B cell (primary cell): Measurements from ENCODE around the gene OR13C8. TPM values are rescaled to one million over a fixed set of nuclear protein-coding genes. Genes with fewer than 3 reads are reported as not detected.
"Not testable (repeated sequence)": the region's sequence is repeated elsewhere in the genome, so short reads cannot be mapped to it uniquely, and the experiment has no call there.

Source experiments
- ATAC-seq: fragments of 200-7000 bp; cut with Tn5 transposase; one replicate; pipeline ENCODE4 v1.10.0; 2021; ENCODE audit warnings: low read depth, mild to moderate bottlenecking, moderate number of reproducible peaks, moderate library complexity
- CTCF ChIA-PET: fragments of 350-600 bp; sonication (Branson Sonifier 250); formaldehyde crosslinking; loops from one replicate; lab custom pipeline; 2021; ENCODE audit warnings: antibody characterized with exemption, inconsistent platforms; lab: Charles Lee
- POLR2A ChIA-PET: fragments of 350-600 bp; sonication (Branson Sonifier 250); formaldehyde crosslinking; loops from one replicate; lab custom pipeline; 2021; ENCODE audit warnings: antibody characterized with exemption; lab: Charles Lee
- DNase-seq: peaks from one replicate; pipeline ENCODE4 v3.0.0; 2013
- H2AFZ ChIP-seq: 2 replicates; pipeline ENCODE4 v1.6.1; 2012; ENCODE audit warnings: mild to moderate bottlenecking, low read depth, low read length; ENCODE audit not compliant: insufficient read depth, poor library complexity, severe bottlenecking
- H3K27ac ChIP-seq, 2 donors: 1 replicate in 1 of 2; 2 replicates in 1 of 2; pipeline ENCODE4 v1.5.1; 2012 to 2013; ENCODE audit warnings: low read length in 2 of 2, mild to moderate bottlenecking in 2 of 2, moderate library complexity in 1 of 2
- H3K27me3 ChIP-seq, 4 experiments: fragments of 200-600 bp in 1 of 4; sonication (generic) in 1 of 4; replicated peaks in 1 of 4; 1 replicate in 2 of 4; 2 replicates in 2 of 4; pipeline versions ENCODE4 v1.6.1 to v1.7.0; 2013 to 2016; ENCODE audit warnings: low read length in 3 of 4, mild to moderate bottlenecking in 2 of 4, mixed read lengths in 1 of 4, moderate library complexity in 1 of 4; ENCODE audit not compliant: insufficient read depth in 4 of 4, control insufficient read depth in 3 of 4; ENCODE audit errors: control extremely low read depth in 1 of 4
- H3K36me3 ChIP-seq, 2 experiments: replicated peaks in 1 of 2; 1 replicate in 1 of 2; 2 replicates in 1 of 2; pipeline versions ENCODE4 v1.6.1 to v1.7.1; 2013; ENCODE audit warnings: low read length in 1 of 2; ENCODE audit not compliant: insufficient read depth in 2 of 2, control insufficient read depth in 1 of 2; ENCODE audit errors: control extremely low read depth in 1 of 2, extremely low read depth in 1 of 2
- H3K4me1 ChIP-seq, 2 donors: fragments of 200-600 bp in 1 of 2; sonication (generic) in 1 of 2; 1 replicate in 1 of 2; 2 replicates in 1 of 2; pipeline versions ENCODE4 v1.5.1 to v1.6.1; 2013 to 2017; ENCODE audit warnings: low read length in 2 of 2; ENCODE audit not compliant: control insufficient read depth in 2 of 2, insufficient read depth in 2 of 2
- H3K4me2 ChIP-seq: replicated peaks from 2 replicates; pipeline ENCODE3; 2012; ENCODE audit warnings: mild to moderate bottlenecking, low read depth, low read length; ENCODE audit not compliant: poor library complexity, severe bottlenecking
- H3K4me3 ChIP-seq, 5 experiments: fragments of 200-600 bp in 1 of 5; sonication (generic) in 1 of 5; 1 replicate in 3 of 5; 2 replicates in 2 of 5; pipeline versions ENCODE4 v1.5.1 to v1.7.0; 2011 to 2016; ENCODE audit warnings: low read length in 4 of 5, mild to moderate bottlenecking in 4 of 5, low read depth in 2 of 5, control low read depth in 1 of 5, moderate library complexity in 1 of 5; ENCODE audit not compliant: insufficient read depth in 1 of 5; ENCODE audit errors: control extremely low read depth in 1 of 5, extremely low read depth in 1 of 5
- H3K79me2 ChIP-seq: fragments of 200-600 bp; sonication (generic); one replicate; pipeline ENCODE4 v1.6.0; 2016; ENCODE audit warnings: low read length; ENCODE audit not compliant: control insufficient read depth, insufficient read depth
- H3K9ac ChIP-seq: fragments of 200-600 bp; sonication (generic); 2 replicates; pipeline ENCODE4 v1.6.1; 2017; ENCODE audit warnings: mild to moderate bottlenecking, low read length, moderate library complexity
- H3K9me3 ChIP-seq, 3 donors: one replicate each; pipeline versions ENCODE4 v1.6.1 to v1.7.1; 2013; ENCODE audit warnings: low read length in 2 of 3; ENCODE audit not compliant: control insufficient read depth in 2 of 3, insufficient read depth in 1 of 3; ENCODE audit errors: control extremely low read depth in 1 of 3
- H4K20me1 ChIP-seq: 2 replicates; pipeline ENCODE4 v1.6.0; 2012; ENCODE audit warnings: mild to moderate bottlenecking, low read length; ENCODE audit not compliant: insufficient read depth, control insufficient read depth, poor library complexity, severe bottlenecking
- H3K27ac Mint-ChIP-seq: one replicate; pipeline ENCODE4 v1.8.0; 2021; ENCODE audit warnings: mixed read lengths
- H3K27me3 Mint-ChIP-seq: one replicate; pipeline ENCODE4 v1.8.0; 2021; ENCODE audit warnings: mixed read lengths
- H3K4me1 Mint-ChIP-seq: one replicate; pipeline ENCODE4 v1.8.0; 2021; ENCODE audit warnings: mixed read lengths
- H3K4me3 Mint-ChIP-seq: one replicate; pipeline ENCODE4 v1.8.0; 2021; ENCODE audit warnings: mixed read lengths
- H3K9me3 Mint-ChIP-seq: one replicate; pipeline ENCODE4 v1.8.0; 2022; ENCODE audit warnings: mixed read lengths; ENCODE audit not compliant: insufficient read depth
- CTCF ChIP-seq: fragments of 200-600 bp; IDR thresholded peaks from one replicate; pipeline ENCODE4 v1.8.0; 2022; ENCODE audit warnings: antibody characterized with exemption, mild to moderate bottlenecking
- EZH2 ChIP-seq: IDR thresholded peaks from 2 replicates; pipeline ENCODE4 v1.6.1; 2012; ENCODE audit warnings: borderline replicate concordance, low read depth, mild to moderate bottlenecking, moderate library complexity, low read length; ENCODE audit not compliant: insufficient read depth, poor library complexity, severe bottlenecking
- WGBS: methylation state at CpG from one replicate; pipeline ENCODE4 v1.1.5; 2013; ENCODE audit warnings: missing lambda C conversion rate; ENCODE audit not compliant: insufficient coverage; 5-methylcytosine and 5-hydroxymethylcytosine counted together
- intact Hi-C: fragments of 100-400 bp; cut with micrococcal nuclease; formaldehyde crosslinking; loops from one replicate; pipeline ENCODE4 v1.10.0; 2022
- polyA plus RNA-seq: library from polyadenylated mRNA; depleted of rRNA; stranded (reverse); fragments of >200 nt; gene quantifications from 2 replicates; pipeline ENCODE4 v1.2.3, GENCODE V29; 2012
- total RNA-seq, 2 donors: library from RNA; stranded (reverse); fragments of 120-200 nt in 1 of 2; gene quantifications; 1 replicate in 1 of 2; 2 replicates in 1 of 2; pipeline versions ENCODE4 v1.2.3 to v1.2.4, GENCODE V29; 2013 to 2022

The OR13C8 gene
- total and polyA plus RNA-seq, 2 donors (not counting 1 experiment from before 2014, with no cell fraction given), result not detected

- Histone ChIP-seq H3K4me2 (no peak overlapping the region), H3K4me1 (no peaks in the 10 kb centered on the region), H3K9ac (no peak overlapping the region), H3K4me3 (no peak overlapping the region), H3K36me3 (no peaks in the 10 kb centered on the region), H3K9me3 (no peaks in the 10 kb centered on the region), H3K27me3 (no peaks in the 10 kb centered on the region), H3K27ac (no peak overlapping the region), H4K20me1 (no peaks in the 10 kb centered on the region), H3K79me2 (no peaks in the 10 kb centered on the region), H2AFZ (no peak overlapping the region)
- Mint-ChIP-seq H3K4me1 (no peaks in the 10 kb centered on the region), H3K4me3 (no peak overlapping the region), H3K27ac (no peak overlapping the region), H3K9me3 (peaks cover 3% of the 10 kb centered on the region), H3K27me3 (no peaks in the 10 kb centered on the region)
- ATAC-seq, result no peak
- WGBS, result no CpG with 5 or more reads among the region's 1 CpG
- ChIA-PET POLR2A (no interaction called here), CTCF (no interaction called here)
- intact Hi-C loops, result no loop called here
- TF ChIP-seq EZH2 (no peak), CTCF (no peak)
- no peak for DNase-seq
These were observed 20.7 kb downstream of the OR13C8 start for GRCh38 chr9:104589626-104590025.

- not testable (repeated sequence) for H3K27me3 ChIP-seq, H3K4me1 Mint-ChIP-seq, H3K9me3 Mint-ChIP-seq
These were observed 29.8 kb downstream of the OR13C8 start for GRCh38 chr9:104598749-104599148.

GRCh38 chr9:104599313-104599712 lies 30.3 kb downstream of the OR13C8 start, which contains the start of gene OR13C5:
Gene OR13C5, minus strand, starts transcription at chr9:104599413. Its CDS starts 0 bp downstream, at chr9:104599413.
- H3K27ac ChIP-seq, CTCF ChIA-PET, H3K27me3 ChIP-seq, DNase-seq, H3K36me3 ChIP-seq, H3K9me3 Mint-ChIP-seq, POLR2A ChIA-PET, H3K4me3 ChIP-seq, H3K79me2 ChIP-seq, H3K4me3 Mint-ChIP-seq, H3K9me3 ChIP-seq, H3K9ac ChIP-seq, H3K4me2 ChIP-seq, H3K4me1 ChIP-seq, ATAC-seq, H2AFZ ChIP-seq, H3K27ac Mint-ChIP-seq, H3K27me3 Mint-ChIP-seq, H4K20me1 ChIP-seq, intact Hi-C loops, H3K4me1 Mint-ChIP-seq: not testable (repeated sequence)

More at GRCh38 chr9:104598749-104599148, 29.8 kb downstream of the OR13C8 start:
- H3K4me3 ChIP-seq, H3K9ac ChIP-seq, H3K4me3 Mint-ChIP-seq, DNase-seq, H3K79me2 ChIP-seq, H3K4me2 ChIP-seq, H3K9me3 ChIP-seq, H3K27ac ChIP-seq, H4K20me1 ChIP-seq, intact Hi-C loops, ATAC-seq, POLR2A ChIA-PET, H3K36me3 ChIP-seq, H2AFZ ChIP-seq, H3K4me1 ChIP-seq, H3K27me3 Mint-ChIP-seq, CTCF ChIA-PET, H3K27ac Mint-ChIP-seq: not testable (repeated sequence)
- WGBS, result 60% methylated on average over 1 of the region's 3 CpGs
